ENCODE results near the gene C4orf50.

C4orf50 gene

GRCh38 chr4:6002926-6003325, 15.3 kb downstream of the C4orf50 start:
- Histone ChIP-seq H3K27me3 (peaks cover 18% of the 10 kb centered on the region), H3K27ac (no peak overlapping the region), H3K4me3 (ENCODE audit: low read depth in 1 of 2, low read length in 1 of 2) (no peak overlapping the region), H3K9me3 (no peaks in the 10 kb centered on the region), H3K4me1 (ENCODE audit: control insufficient read depth in 1 of 2, insufficient read depth in 1 of 2, low read depth in 1 of 2, low read length in 1 of 2) (no peaks in the 10 kb centered on the region), H3K36me3 (no peaks in the 10 kb centered on the region)
- TF ChIP-seq CTCF (IDR thresholded peaks at IDR 0.05) = no peak

GRCh38 chr4:6002492-6002833, 15.8 kb downstream of the C4orf50 start:
- TF ChIP-seq CTCF (IDR thresholded peaks at IDR 0.05) = no peak
- Histone ChIP-seq H3K27ac (no peak overlapping the region), H3K27me3 (peaks cover 13% of the 10 kb centered on the region), H3K4me3 (ENCODE audit: low read depth in 1 of 2, low read length in 1 of 2) (no peak overlapping the region), H3K36me3 (no peaks in the 10 kb centered on the region), H3K9me3 (no peaks in the 10 kb centered on the region), H3K4me1 (ENCODE audit: control insufficient read depth in 1 of 2, insufficient read depth in 1 of 2, low read depth in 1 of 2, low read length in 1 of 2) (no peaks in the 10 kb centered on the region)

- no peak for TF ChIP-seq CTCF (IDR thresholded peaks at IDR 0.05)
- Histone ChIP-seq H3K9me3 (no peaks in the 10 kb centered on the region), H3K36me3 (no peaks in the 10 kb centered on the region), H3K4me3 (ENCODE audit: low read depth in 1 of 2, low read length in 1 of 2) (no peak overlapping the region), H3K27ac (no peak overlapping the region), H3K4me1 (ENCODE audit: control insufficient read depth in 1 of 2, insufficient read depth in 1 of 2, low read depth in 1 of 2, low read length in 1 of 2) (no peaks in the 10 kb centered on the region), H3K27me3 (peaks cover 8% of the 10 kb centered on the region)
Measured at GRCh38 chr4:6001680-6002491, 16.3 kb downstream of the C4orf50 start.

- no peak for TF ChIP-seq CTCF (IDR thresholded peaks at IDR 0.05)
- Histone ChIP-seq H3K9me3 (no peaks in the 10 kb centered on the region), H3K27me3 (peaks cover 4% of the 10 kb centered on the region), H3K27ac (no peak overlapping the region), H3K36me3 (no peaks in the 10 kb centered on the region), H3K4me3 (ENCODE audit: low read depth in 1 of 2, low read length in 1 of 2) (no peak overlapping the region), H3K4me1 (ENCODE audit: control insufficient read depth in 1 of 2, insufficient read depth in 1 of 2, low read depth in 1 of 2, low read length in 1 of 2) (no peaks in the 10 kb centered on the region)
Measured at GRCh38 chr4:5999830-6000365, 18.3 kb downstream of the C4orf50 start.

GRCh38 chr4:5999356-5999755, 18.9 kb downstream of the C4orf50 start:
- H3K4me3 ChIP-seq (ENCODE audit: low read depth in 1 of 2, low read length in 1 of 2) = no peak overlapping the region
- H3K36me3 ChIP-seq = no peaks in the 10 kb centered on the region
- no peaks in the 10 kb centered on the region for H3K9me3 ChIP-seq
- no peak overlapping the region for H3K27ac ChIP-seq
- TF ChIP-seq CTCF (IDR thresholded peaks at IDR 0.05) = no peak
- H3K27me3 ChIP-seq = peaks cover 4% of the 10 kb centered on the region
- H3K4me1 ChIP-seq (ENCODE audit: control insufficient read depth in 1 of 2, insufficient read depth in 1 of 2, low read depth in 1 of 2, low read length in 1 of 2) = no peaks in the 10 kb centered on the region

Measured in neutrophil (primary cell).